NCI-H2029 (cell line): ENCODE measurements around the gene NECAB3.
"Not testable (repeated sequence)": the region's sequence is repeated elsewhere in the genome, so short reads cannot be mapped to it uniquely, and the experiment has no call there.

ENCODE experiments used
- DNase-seq: peaks from one replicate; lab custom pipeline; 2025; lab: John Stamatoyannopoulos, UW

Gene NECAB3, protein sequence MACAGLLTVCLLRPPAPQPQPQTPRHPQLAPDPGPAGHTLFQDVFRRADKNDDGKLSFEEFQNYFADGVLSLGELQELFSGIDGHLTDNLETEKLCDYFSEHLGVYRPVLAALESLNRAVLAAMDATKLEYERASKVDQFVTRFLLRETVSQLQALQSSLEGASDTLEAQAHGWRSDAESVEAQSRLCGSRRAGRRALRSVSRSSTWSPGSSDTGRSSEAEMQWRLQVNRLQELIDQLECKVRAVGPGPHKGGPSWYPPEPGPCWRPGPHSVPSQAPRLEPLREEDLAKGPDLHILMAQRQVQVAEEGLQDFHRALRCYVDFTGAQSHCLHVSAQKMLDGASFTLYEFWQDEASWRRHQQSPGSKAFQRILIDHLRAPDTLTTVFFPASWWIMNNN

DNA sequence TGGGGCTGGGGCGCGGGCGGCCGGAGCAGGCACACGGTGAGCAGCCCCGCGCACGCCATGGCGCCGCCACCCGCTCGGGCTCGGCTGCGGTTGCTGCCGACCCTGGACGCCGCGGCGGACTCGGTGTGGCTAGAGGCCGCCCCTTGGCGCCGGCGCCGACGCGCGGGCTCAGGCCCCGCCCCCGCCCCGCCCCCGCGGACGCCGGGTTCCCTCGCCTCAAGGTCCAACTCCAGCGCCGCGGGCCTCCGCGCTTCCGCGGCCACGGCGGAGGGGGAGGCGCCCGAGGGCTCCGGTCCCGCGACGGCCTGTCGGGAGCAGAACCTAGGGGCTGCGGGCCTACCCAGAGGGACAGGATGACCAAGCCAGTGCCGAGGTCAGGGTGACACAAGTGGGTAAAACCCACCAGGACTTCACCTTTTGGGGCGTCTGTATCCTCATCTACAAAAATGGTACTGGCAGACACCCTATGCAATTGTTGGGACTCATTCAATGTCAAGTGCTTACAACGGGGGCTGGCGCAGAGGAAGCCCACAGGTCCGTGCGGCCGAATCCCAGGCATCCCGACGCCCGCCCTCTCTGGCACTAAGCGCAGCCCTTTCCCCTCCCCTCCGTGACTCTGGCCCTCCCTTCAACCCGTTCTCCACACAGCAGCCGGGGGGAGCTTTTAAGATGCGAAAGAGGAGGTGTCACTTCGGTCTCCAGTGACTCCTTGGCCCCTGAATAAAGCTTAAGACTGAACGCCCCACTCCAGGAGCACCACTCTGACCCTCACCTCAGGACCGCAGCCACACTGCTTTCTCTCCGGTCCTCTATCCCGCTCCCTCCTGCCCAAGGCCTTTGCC lies at the start of gene NECAB3:
Gene NECAB3 (minus strand): TSS at position 135 of the 842 bp plus-strand sequence. CDS start 76 bp downstream, at position 59.
- peak; percentile 75 for DNase-seq

- no peak for DNase-seq
Observed at GRCh38 chr20:33721391-33722140, 47.3 kb upstream of the NECAB3 start.

DNA sequence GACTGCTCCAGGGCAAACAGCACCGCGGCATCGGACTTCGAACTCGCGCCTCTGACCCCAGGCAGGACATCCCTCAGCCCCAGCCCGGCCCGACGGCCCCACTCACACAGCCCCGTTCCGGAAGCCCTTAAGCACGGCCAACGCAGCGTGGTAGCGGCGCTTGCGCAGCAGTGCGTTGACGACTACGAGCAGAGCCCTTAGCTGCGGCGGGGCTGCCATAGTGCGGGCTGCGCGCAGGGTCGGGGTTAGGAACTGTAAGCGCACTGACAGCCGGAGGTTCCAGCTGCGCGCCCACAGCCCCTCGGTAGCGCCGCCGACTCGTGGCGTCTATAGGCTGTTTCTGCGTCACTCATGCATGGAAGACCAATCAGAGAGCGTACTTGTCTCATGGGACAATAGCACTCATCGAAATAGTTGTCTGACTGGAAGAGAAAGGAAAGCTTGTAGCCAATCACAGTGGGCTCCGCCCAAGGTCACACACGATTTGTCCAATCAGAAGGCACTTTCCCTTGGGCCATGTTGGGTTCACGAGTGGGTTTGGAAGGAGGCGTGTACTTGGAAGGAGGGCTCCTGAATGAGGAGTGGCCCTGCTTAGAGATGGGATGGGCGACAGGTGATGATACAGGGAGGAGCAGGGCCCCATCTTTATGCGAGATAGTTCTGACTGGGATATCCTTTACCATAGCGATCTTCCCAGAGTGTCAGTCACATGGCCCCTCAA lies 45.9 kb upstream of the NECAB3 start, which contains the start of gene PXMP4:
Gene PXMP4 (minus strand): TSS at position 322 of the 721 bp plus-strand sequence. CDS start 103 bp downstream, at position 219.
- DNase-seq = peak; percentile 99

- DNase-seq = no peak
Observed at GRCh38 chr20:33719277-33719988, 45.2 kb upstream of the NECAB3 start.

GRCh38 chr20:33716498-33716897 lies 42.3 kb upstream of the NECAB3 start:
- DNase-seq = no peak

- DNase-seq = no peak
Observed at GRCh38 chr20:33713865-33714367, 39.7 kb upstream of the NECAB3 start.

GRCh38 chr20:33711446-33711738 lies 37.2 kb upstream of the NECAB3 start:
- DNase-seq = no peak

DNA sequence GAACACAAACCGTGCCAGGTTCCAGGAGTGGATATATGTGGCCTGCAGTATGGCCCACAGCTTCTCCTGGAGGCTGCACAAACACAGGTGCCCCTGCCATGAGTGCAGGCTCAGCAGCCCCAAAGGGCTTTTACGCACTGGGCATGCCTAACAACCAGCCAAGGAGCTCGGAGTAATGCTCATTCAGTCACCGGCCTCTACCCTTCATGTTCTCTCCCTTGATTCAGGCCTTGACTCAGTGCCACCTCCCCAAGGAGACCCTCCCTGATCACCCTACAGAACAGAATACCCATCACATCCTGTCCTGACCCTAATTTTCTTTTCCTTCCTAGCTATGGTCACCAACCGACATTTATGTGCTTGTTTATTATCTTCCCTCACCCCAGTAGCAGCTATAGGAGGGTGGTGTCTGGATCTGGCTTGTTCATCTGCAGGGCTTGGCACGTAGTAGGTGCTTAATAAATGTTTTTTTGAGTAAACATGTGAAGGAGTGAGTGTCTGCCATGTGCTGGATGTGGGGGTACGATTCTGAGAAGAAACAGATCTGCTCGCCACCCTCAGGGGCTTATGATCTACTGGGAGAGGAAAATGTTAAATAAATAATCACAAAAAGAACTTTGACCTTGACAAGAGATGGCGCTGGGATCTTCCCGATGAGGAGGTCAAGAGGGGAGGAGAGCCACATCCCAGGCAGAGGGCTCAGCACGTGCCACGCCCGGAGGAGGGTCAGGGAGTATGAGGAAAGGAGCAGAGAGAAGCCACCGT lies 36.6 kb upstream of the NECAB3 start:
- DNase-seq = no peak

- DNase-seq = no peak
Observed at GRCh38 chr20:33709905-33710541, 35.8 kb upstream of the NECAB3 start.

- DNase-seq = no peak
Observed at GRCh38 chr20:33709398-33709797, 35.2 kb upstream of the NECAB3 start.

DNA sequence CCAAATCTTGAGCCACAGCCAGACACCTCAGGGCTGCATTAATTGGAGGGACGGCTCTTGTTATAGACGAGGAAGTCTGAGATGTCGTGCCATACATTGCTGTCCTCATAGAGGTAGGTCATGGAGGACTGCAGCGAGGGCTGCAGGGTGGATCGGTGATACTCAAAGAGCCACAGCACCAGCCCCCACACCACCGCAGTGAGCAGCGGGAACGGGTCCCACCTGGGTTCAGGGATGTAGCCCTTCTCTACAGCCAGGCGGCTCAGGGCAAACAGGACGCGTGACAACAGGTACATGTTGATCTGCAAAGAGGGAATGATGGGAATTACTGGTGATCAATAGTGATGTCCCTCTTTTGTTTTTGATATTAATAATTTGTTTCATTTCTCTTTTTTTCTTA lies 33.4 kb upstream of the NECAB3 start:
- DNase-seq = no peak

- DNase-seq = no peak
Observed at GRCh38 chr20:33704197-33704924, 30.1 kb upstream of the NECAB3 start.

DNA sequence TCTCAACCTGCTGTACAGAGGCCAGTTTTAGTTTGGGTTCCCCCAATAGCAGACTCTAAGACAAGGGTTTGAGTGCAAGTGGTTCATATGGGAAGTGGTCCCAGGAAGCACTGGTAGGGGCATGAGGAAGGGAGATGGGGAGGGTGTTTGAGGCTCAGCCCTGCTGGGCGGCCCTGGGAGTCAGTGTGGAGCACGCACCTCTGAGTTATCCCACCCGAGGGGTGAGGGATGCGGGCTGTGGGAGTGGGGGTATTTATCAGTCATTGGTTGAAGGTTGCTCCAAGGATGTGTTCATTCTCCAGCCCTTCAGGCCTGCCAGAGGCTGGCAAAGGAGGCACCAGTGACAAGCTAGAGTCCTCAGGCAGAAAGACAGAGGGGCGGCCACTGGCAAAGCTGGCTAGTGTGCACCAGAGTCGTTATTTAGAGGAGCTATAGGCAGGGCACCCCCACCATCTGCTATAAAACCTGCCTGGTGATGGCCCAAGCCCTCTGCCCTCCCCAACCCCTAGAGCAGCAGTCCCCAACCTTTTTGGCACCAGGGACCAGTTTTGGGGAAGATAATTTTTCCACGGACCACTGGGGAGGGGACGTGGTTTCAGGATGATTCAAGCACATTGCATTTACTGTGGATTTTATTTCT lies 29.4 kb upstream of the NECAB3 start:
- DNase-seq = no peak

GRCh38 chr20:33702861-33703260 lies 28.6 kb upstream of the NECAB3 start:
- peak; percentile 30 for DNase-seq

DNA sequence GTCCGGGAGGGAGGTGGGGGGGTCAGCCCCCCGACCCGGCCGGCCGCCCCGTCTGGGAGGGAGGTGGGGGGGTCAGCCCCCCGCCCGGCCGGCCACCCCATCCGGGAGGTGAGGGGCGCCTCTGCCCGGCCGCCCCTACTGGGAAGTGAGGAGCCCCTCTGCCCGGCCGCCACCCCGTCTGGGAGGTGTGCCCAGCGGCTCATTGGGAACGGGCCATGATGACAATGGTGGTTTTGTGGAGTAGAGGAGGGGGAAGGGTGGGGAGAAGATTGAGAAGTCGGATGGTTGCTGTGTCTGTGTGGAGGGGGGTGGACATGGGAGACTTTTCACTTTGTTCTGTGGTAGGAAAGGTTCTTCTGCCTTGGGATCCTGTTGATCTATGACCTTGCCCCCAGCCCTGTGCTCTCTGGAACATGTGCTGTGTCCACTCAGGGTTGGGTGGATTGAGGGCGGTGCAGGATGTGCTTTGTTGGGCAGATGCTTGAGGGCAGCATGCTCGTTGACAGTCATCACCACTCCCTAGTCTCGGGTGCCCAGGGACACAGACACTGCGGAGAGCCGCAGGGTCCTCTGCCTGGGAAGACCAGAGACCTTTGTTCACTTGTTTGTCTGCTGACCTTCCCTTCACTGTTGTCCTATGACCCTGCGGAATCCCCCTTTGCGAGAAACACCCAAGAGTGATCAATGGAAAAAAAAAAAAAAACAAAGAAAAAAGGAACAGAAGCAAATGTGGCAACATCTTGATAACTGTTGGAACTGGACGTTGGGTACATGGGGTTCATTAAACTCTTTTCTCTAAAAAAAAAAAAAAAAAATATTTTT lies 27.6 kb upstream of the NECAB3 start:
- no peak for DNase-seq

DNA sequence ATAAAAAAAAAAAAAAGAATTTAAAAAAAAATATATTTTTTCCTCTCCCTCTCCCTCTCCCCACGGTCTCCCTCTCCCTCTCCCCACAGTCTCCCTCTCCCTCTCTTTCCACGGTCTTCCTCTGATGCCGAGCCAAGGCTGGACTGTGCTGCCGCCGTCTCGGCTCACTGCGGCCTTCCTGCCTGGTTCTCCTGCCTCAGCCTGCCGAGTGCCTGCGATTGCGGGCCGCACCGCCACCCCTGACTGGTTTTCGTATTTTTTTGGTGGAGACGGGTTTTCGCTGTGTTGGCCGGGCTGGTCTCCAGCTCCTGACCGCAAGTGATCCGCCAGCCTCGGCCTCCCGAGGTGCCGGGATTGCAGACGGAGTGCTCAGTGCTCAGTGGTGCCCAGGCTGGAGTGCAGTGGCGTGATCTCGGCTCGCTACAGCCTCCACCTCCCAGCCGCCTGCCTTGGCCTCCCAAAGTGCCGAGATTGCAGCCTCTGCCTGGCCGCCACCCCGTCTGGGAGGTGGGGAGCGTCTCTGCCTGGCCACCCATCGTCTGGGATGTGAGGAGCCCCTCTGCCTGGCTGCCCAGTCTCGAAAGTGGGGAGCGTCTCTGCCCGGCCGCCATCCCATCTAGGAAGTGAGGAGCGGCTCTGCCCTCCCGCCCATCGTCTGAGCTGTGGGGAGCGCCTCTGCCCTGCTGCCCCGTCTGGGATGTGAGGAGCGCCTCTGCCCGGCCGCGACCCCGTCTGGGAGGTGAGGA lies 26.6 kb upstream of the NECAB3 start:
- not testable (repeated sequence) for DNase-seq

GRCh38 chr20:33698966-33699365 lies 24.7 kb upstream of the NECAB3 start:
- not testable (repeated sequence) for DNase-seq
